ENCODE results near the gene SAMD4A.
A peak's percentile ranks its signal among the peaks of the same experiment; 100 is the strongest.

The SAMD4A gene

GRCh38 chr14:54771411-54772027 lies 204.6 kb downstream of the SAMD4A start:
- TF ChIP-seq CTCF (conservative IDR thresholded peaks at IDR 0.05; ENCODE audit: control insufficient read depth, insufficient read depth, low read depth, low read length) = no peak
- H3K4me3 ChIP-seq (ENCODE audit: control insufficient read depth, low read depth, low read length) = no peak overlapping the region
- no peak for DNase-seq (ENCODE audit: low read depth)

- peak; percentile 68 for DNase-seq (ENCODE audit: low read depth)
- no peak for TF ChIP-seq CTCF (conservative IDR thresholded peaks at IDR 0.05; ENCODE audit: control insufficient read depth, insufficient read depth, low read depth, low read length)
Measured at GRCh38 chr14:54772451-54772881, 205.5 kb downstream of the SAMD4A start.

GRCh38 chr14:54773171-54774006 lies 206.5 kb downstream of the SAMD4A start:
- TF ChIP-seq CTCF (conservative IDR thresholded peaks at IDR 0.05; ENCODE audit: control insufficient read depth, insufficient read depth, low read depth, low read length) = peak; percentile 71
- H3K4me3 ChIP-seq (ENCODE audit: control insufficient read depth, low read depth, low read length) = peak overlapping the region; percentile 9
- DNase-seq (ENCODE audit: low read depth) = peak; percentile 100

More at GRCh38 chr14:54772451-54772881, 205.5 kb downstream of the SAMD4A start:
- H3K4me3 ChIP-seq (ENCODE audit: control insufficient read depth, low read depth, low read length) = peak overlapping the region; percentile 9

- no peak for DNase-seq (ENCODE audit: low read depth)
- TF ChIP-seq CTCF (conservative IDR thresholded peaks at IDR 0.05; ENCODE audit: control insufficient read depth, insufficient read depth, low read depth, low read length) = no peak
- H3K4me3 ChIP-seq (ENCODE audit: control insufficient read depth, low read depth, low read length) = no peak overlapping the region
Measured at GRCh38 chr14:54774824-54775223, 207.9 kb downstream of the SAMD4A start.

GRCh38 chr14:54775486-54776140 lies 208.7 kb downstream of the SAMD4A start:
- no peak for TF ChIP-seq CTCF (conservative IDR thresholded peaks at IDR 0.05; ENCODE audit: control insufficient read depth, insufficient read depth, low read depth, low read length)
- no peak for DNase-seq (ENCODE audit: low read depth)
- H3K4me3 ChIP-seq (ENCODE audit: control insufficient read depth, low read depth, low read length) = no peak overlapping the region

GRCh38 chr14:54776361-54777001 lies 209.6 kb downstream of the SAMD4A start:
- TF ChIP-seq CTCF (conservative IDR thresholded peaks at IDR 0.05; ENCODE audit: control insufficient read depth, insufficient read depth, low read depth, low read length) = no peak
- no peak overlapping the region for H3K4me3 ChIP-seq (ENCODE audit: control insufficient read depth, low read depth, low read length)
- peak; percentile 28 for DNase-seq (ENCODE audit: low read depth)
